K562 (cell line): ENCODE measurements around the gene CPE. TPM values are rescaled to one million over a fixed set of nuclear protein-coding genes. Genes with fewer than 3 reads are reported as not detected.

ENCODE experiments used
- MCM2 ChIP-seq: fragments of 450-650 bp; IDR thresholded peaks from 2 replicates; pipeline ENCODE4 v1.6.1; 2017; ENCODE audit warnings: low read depth, mild to moderate bottlenecking
- MED1 ChIP-seq: sonication (generic); formaldehyde crosslinking; IDR thresholded peaks from 2 replicates; pipeline ENCODE4 v1.8.1; 2023; ENCODE audit warnings: missing genetic modification reagents, borderline replicate concordance
- TEAD2 ChIP-seq: fragments of 450-650 bp; IDR thresholded peaks from 2 replicates; pipeline ENCODE4 v1.6.1; 2016; ENCODE audit warnings: missing genetic modification characterization, control low read depth, missing compliant biosample characterization
- TFAM ChIP-seq: fragments of 250-450 bp; sonication (Bioruptor Pico); conservative IDR thresholded peaks from 2 replicates; pipeline ENCODE4 v1.5.0; 2021; ENCODE audit warnings: mild to moderate bottlenecking, moderate library complexity
- polyA plus RNA-seq, 8 experiments: library from polyadenylated mRNA; depleted of rRNA in 4 of 8; stranded (reverse) in 5 of 8; unstranded in 3 of 8; fragments of >200 nt; fragmentation: Nextera tagmentation in 2 of 8; fragmentation: Illumina TruSeq in 1 of 8; extraction: Ambion mirVana in 2 of 8; extraction: Trizol in 1 of 8; gene quantifications; 2 replicates each; pipeline versions ENCODE4 v1.2.1 to v1.2.3, GENCODE V29; 2011 to 2014; ENCODE audit warnings: inconsistent platforms in 1 of 8, missing spikeins in 1 of 8
- total RNA-seq, 7 experiments: library from RNA; depleted of rRNA in 6 of 7; stranded (reverse); fragments of >200 nt in 6 of 7; fragmentation: Illumina TruSeq in 2 of 7; extraction: Trizol in 2 of 7; gene quantifications; 2 replicates each; pipeline versions ENCODE4 v1.2.1 to v1.2.3, GENCODE V29; 2011 to 2021; ENCODE audit warnings: low replicate concordance in 1 of 7
- TF ChIP-seq, protein P1 (sequence below), 2 experiments: IDR thresholded peaks in 1 of 2; conservative IDR thresholded peaks in 1 of 2; 2 replicates each; pipeline ENCODE4 v1.6.1; 2016; ENCODE audit warnings: low read depth in 2 of 2, mild to moderate bottlenecking in 1 of 2, missing compliant biosample characterization in 1 of 2, missing genetic modification characterization in 1 of 2, moderate library complexity in 1 of 2
- TF ChIP-seq, protein P2 (sequence below): sonication (generic); formaldehyde crosslinking; IDR thresholded peaks from 2 replicates; pipeline ENCODE4 v1.8.0; 2023; ENCODE audit warnings: missing genetic modification reagents, mild to moderate bottlenecking, borderline replicate concordance
- TF ChIP-seq, protein P3 (sequence below): fragments of 450-650 bp; conservative IDR thresholded peaks from 2 replicates; pipeline ENCODE4 v1.6.1; 2016; ENCODE audit warnings: missing genetic modification characterization, low read depth, mild to moderate bottlenecking, missing compliant biosample characterization, moderate library complexity

CPE gene
- total and polyA plus RNA-seq, 9 of the 15 experiments (the other 6 are each of a cell fraction or from before 2014, with no cell fraction given): 0.04 to 0.16 (median 0.06) TPM; not detected in 4

DNA sequence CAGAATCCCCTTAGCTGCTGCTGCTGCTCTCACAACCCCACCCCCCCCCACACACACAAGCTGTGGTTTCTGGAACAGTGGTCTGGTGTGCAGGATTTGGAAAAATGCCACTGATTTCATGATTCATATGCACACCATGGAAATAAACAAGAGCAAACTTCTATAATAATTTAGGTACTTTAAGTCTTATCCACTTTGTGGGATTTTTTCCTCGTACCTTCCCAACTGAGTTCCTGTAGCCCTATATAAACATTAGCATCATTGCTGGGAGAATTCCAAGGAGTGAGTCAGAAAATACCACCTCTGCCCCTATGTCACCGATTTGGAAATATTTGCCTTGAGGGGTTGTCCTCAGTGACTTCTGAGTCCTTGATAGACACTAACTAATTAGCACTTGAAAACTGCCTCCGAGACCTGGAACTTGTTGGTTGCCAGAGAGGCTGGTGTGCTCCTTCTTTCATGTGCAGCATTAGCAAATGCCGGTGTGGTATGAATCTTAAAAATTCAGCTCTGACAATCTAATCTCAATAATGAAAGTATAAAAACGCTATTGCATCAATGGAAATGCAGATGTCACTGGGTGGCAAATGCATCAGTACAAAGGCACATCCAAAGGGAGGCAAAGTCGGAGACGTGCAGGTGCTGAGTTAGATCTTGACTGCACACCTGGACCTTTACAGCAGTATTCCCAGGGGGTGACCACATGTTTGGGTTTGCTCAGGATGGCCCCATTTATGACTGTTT, 61.8 kb downstream of the CPE start (continued):
- TF ChIP-seq, protein P1, sequence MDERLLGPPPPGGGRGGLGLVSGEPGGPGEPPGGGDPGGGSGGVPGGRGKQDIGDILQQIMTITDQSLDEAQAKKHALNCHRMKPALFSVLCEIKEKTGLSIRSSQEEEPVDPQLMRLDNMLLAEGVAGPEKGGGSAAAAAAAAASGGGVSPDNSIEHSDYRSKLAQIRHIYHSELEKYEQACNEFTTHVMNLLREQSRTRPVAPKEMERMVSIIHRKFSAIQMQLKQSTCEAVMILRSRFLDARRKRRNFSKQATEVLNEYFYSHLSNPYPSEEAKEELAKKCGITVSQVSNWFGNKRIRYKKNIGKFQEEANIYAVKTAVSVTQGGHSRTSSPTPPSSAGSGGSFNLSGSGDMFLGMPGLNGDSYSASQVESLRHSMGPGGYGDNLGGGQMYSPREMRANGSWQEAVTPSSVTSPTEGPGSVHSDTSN (CRISPR knock-in tag; IDR thresholded peaks at IDR 0.05; ENCODE audit: low read depth): no peak
- TF ChIP-seq, protein P1 (tag; conservative IDR thresholded peaks at IDR 0.05; ENCODE audit: low read depth): no peak
- TF ChIP-seq MCM2 (no peak), TFAM (no peak), TEAD2 (tag) (no peak), MED1 (CRISPR knock-in tag) (no peak)
- TF ChIP-seq, protein P2, sequence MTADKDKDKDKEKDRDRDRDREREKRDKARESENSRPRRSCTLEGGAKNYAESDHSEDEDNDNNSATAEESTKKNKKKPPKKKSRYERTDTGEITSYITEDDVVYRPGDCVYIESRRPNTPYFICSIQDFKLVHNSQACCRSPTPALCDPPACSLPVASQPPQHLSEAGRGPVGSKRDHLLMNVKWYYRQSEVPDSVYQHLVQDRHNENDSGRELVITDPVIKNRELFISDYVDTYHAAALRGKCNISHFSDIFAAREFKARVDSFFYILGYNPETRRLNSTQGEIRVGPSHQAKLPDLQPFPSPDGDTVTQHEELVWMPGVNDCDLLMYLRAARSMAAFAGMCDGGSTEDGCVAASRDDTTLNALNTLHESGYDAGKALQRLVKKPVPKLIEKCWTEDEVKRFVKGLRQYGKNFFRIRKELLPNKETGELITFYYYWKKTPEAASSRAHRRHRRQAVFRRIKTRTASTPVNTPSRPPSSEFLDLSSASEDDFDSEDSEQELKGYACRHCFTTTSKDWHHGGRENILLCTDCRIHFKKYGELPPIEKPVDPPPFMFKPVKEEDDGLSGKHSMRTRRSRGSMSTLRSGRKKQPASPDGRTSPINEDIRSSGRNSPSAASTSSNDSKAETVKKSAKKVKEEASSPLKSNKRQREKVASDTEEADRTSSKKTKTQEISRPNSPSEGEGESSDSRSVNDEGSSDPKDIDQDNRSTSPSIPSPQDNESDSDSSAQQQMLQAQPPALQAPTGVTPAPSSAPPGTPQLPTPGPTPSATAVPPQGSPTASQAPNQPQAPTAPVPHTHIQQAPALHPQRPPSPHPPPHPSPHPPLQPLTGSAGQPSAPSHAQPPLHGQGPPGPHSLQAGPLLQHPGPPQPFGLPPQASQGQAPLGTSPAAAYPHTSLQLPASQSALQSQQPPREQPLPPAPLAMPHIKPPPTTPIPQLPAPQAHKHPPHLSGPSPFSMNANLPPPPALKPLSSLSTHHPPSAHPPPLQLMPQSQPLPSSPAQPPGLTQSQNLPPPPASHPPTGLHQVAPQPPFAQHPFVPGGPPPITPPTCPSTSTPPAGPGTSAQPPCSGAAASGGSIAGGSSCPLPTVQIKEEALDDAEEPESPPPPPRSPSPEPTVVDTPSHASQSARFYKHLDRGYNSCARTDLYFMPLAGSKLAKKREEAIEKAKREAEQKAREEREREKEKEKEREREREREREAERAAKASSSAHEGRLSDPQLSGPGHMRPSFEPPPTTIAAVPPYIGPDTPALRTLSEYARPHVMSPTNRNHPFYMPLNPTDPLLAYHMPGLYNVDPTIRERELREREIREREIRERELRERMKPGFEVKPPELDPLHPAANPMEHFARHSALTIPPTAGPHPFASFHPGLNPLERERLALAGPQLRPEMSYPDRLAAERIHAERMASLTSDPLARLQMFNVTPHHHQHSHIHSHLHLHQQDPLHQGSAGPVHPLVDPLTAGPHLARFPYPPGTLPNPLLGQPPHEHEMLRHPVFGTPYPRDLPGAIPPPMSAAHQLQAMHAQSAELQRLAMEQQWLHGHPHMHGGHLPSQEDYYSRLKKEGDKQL (CRISPR knock-in tag): no peak
- TF ChIP-seq, protein P3, sequence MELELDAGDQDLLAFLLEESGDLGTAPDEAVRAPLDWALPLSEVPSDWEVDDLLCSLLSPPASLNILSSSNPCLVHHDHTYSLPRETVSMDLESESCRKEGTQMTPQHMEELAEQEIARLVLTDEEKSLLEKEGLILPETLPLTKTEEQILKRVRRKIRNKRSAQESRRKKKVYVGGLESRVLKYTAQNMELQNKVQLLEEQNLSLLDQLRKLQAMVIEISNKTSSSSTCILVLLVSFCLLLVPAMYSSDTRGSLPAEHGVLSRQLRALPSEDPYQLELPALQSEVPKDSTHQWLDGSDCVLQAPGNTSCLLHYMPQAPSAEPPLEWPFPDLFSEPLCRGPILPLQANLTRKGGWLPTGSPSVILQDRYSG: no peak
